Stomach (tissue), 9 donors: ENCODE results near the gene DZIP1. TPM values are rescaled to one million over a fixed set of nuclear protein-coding genes. Genes with fewer than 3 reads are reported as not detected.

ENCODE experiments used
- DNase-seq, 2 donors: peaks; one replicate each; pipeline versions ENCODE4 v3.0.0 to v3.0.0-alpha.2; 2013 to 2019
- H3K27ac ChIP-seq, 5 donors: fragments of 200-600 bp in 4 of 5; sonication (generic) in 4 of 5; one replicate each; pipeline ENCODE4 v1.5.1; 2013 to 2019; ENCODE audit warnings: mild to moderate bottlenecking in 1 of 5, moderate library complexity in 1 of 5
- H3K27me3 ChIP-seq, 3 donors: fragments of 200-600 bp; sonication (generic); one replicate each; pipeline ENCODE4 v1.5.1; 2017 to 2019; ENCODE audit warnings: mixed run types in 1 of 3
- H3K36me3 ChIP-seq, 4 donors: fragments of 200-600 bp; sonication (generic); 1 replicate in 3 of 4; 2 replicates in 1 of 4; pipeline ENCODE4 v1.5.1; 2016 to 2019
- H3K4me1 ChIP-seq, 4 donors: fragments of 200-600 bp; sonication (generic); one replicate each; pipeline ENCODE4 v1.5.1; 2016 to 2019
- H3K4me3 ChIP-seq, 4 donors: fragments of 200-600 bp; sonication (generic) in 3 of 4; one replicate each; pipeline ENCODE4 v1.5.1; 2016 to 2019; ENCODE audit warnings: mild to moderate bottlenecking in 1 of 4
- H3K9me3 ChIP-seq, 4 donors: fragments of 200-600 bp; sonication (generic); one replicate each; pipeline ENCODE4 v1.5.1; 2016 to 2019
- CTCF ChIP-seq, 7 experiments: fragments of 450-650 bp in 4 of 7; fragments of 200-600 bp in 3 of 7; sonication (generic) in 3 of 7; IDR thresholded peaks; one replicate each; pipeline ENCODE4 v1.5.1; 2016 to 2019; ENCODE audit warnings: antibody characterized with exemption in 7 of 7, control low read depth in 2 of 7, mild to moderate bottlenecking in 1 of 7
- EP300 ChIP-seq: sonication (generic); formaldehyde crosslinking; IDR thresholded peaks from one replicate; pipeline ENCODE4 v1.6.1; 2017; ENCODE audit warnings: antibody characterized with exemption
- POLR2A ChIP-seq, 4 donors: fragments of 450-650 bp; IDR thresholded peaks; one replicate each; pipeline ENCODE4 v1.6.1; 2016; ENCODE audit warnings: antibody characterized with exemption in 4 of 4, control low read depth in 2 of 4, mild to moderate bottlenecking in 1 of 4, moderate library complexity in 1 of 4
- POLR2AphosphoS5 ChIP-seq, 3 donors: sonication (generic); formaldehyde crosslinking; IDR thresholded peaks; one replicate each; pipeline ENCODE4 v1.6.1; 2016; ENCODE audit warnings: antibody characterized with exemption in 3 of 3
- WGBS, 5 donors: extraction: QIAGEN DNeasy Blood & Tissue Kit in 3 of 5; methylation state at CpG; one replicate each; pipeline versions ENCODE4 v1.1.5 to v1.1.7; 2013 to 2018; 5-methylcytosine and 5-hydroxymethylcytosine counted together
- intact Hi-C: fragments of 100-400 bp; cut with DNase I; formaldehyde crosslinking; loops from one replicate; pipeline ENCODE4 v1.15.1; 2023; ENCODE audit warnings: low total_unique reads
- polyA plus RNA-seq, 3 donors: library from polyadenylated mRNA; stranded (reverse); fragments of 200-250 nt; gene quantifications; one replicate each; pipeline ENCODE4 v1.2.3, GENCODE V29; 2013
- total RNA-seq, 5 donors: library from RNA; depleted of rRNA; stranded (reverse); fragments of >200 nt; gene quantifications; one replicate each; pipeline versions ENCODE4 v1.1.0 to v1.2.3, GENCODE V29; 2014 to 2016
- donor health status: healthy with polysubstance abuse.
- donor health status: Bipolar disorder and iron deficiency.
- donor health status: healthy.

DZIP1 gene
- total and polyA plus RNA-seq, 8 donors = 4.7 to 25.2 (median 18.3) TPM

DNA sequence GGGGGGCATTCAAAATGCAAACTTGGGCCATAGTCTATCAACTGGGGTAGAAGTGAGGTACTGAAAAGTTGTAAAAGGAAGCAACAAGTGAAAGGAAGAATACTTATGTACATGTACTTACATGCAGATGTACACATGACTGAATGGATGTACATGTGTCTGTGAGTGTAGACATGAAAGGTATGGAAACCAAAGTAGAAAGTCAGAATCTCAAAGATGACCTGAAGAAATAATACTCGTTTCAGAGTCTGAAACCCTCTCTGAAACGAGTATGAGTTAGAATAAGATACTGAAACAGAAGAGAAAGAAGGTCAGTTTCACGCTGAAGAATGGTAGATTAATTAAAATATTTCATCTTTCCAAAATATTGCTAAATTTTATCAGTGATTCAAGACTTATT, 13.9 kb downstream of the DZIP1 start:
- no peaks in the 10 kb centered on the region for H3K4me1 ChIP-seq
- H3K27ac ChIP-seq = no peak overlapping the region
- no peaks in the 10 kb centered on the region for H3K9me3 ChIP-seq
- H3K4me3 ChIP-seq = no peak overlapping the region
- 77 to 83% (median 80%) methylated on average over 3 of the region's 3 CpGs for WGBS, 5 donors
- no peak for DNase-seq
- H3K36me3 ChIP-seq = peaks cover 0 to 63% (median 32%) of the 10 kb centered on the region in 4 donors
- TF ChIP-seq CTCF (IDR thresholded peaks at IDR 0.05) (no peak), POLR2AphosphoS5 (IDR thresholded peaks at IDR 0.05) (no peak), EP300 (no peak), POLR2A (IDR thresholded peaks at IDR 0.05) (no peak)
- H3K27me3 ChIP-seq = peaks cover 0 to 10% (median 0%) of the 10 kb centered on the region in 3 donors
- intact Hi-C loops = no loop called here

DNA sequence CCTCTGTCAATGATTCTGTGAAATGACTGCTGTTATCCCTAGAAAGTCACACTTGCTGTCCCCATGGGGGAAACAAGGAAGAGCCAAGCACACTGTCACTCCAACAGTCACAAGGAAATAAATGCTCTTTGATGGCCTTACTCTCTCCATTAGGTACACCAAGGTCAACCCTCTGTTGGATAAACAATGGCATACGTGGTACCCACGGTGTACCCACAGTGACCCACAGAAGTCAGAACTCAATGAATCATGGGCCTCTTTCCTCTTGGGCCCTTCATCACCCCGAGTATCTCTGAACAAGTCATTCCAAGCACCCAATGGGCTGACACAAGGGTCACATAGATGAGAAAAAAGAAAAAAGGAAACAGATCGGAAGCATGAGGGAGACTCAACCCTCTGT, 15.4 kb downstream of the DZIP1 start:
- TF ChIP-seq EP300 = no peak
- no peak for TF ChIP-seq POLR2AphosphoS5 (IDR thresholded peaks at IDR 0.05)
- TF ChIP-seq CTCF (IDR thresholded peaks at IDR 0.05) = no peak
- TF ChIP-seq POLR2A (IDR thresholded peaks at IDR 0.05) = no peak
- 70 to 92% (median 83%) methylated on average over 4 of the region's 4 CpGs for WGBS, 5 donors
- intact Hi-C loops = no loop called here
- H3K4me1 ChIP-seq = no peaks in the 10 kb centered on the region
- H3K36me3 ChIP-seq = peaks cover 0 to 68% (median 32%) of the 10 kb centered on the region in 4 donors
- H3K27ac ChIP-seq = no peak overlapping the region
- H3K4me3 ChIP-seq = no peak overlapping the region
- H3K27me3 ChIP-seq = peaks cover 0 to 10% (median 0%) of the 10 kb centered on the region in 3 donors
- no peak for DNase-seq
- no peaks in the 10 kb centered on the region for H3K9me3 ChIP-seq

GRCh38 chr13:95628488-95628887, 16.0 kb downstream of the DZIP1 start:
- peaks cover 0 to 69% (median 32%) of the 10 kb centered on the region in 4 donors for H3K36me3 ChIP-seq
- no peak overlapping the region for H3K4me3 ChIP-seq
- no peak for DNase-seq
- H3K27ac ChIP-seq = no peak overlapping the region
- peaks cover 0 to 5% (median 0%) of the 10 kb centered on the region in 3 donors for H3K27me3 ChIP-seq
- whole genome bisulfite sequencing, 5 donors = 92 to 100% (median 96%) methylated on average over 1 of the region's 1 CpG
- no peaks in the 10 kb centered on the region for H3K4me1 ChIP-seq
- intact Hi-C loops = no loop called here
- no peaks in the 10 kb centered on the region for H3K9me3 ChIP-seq
- TF ChIP-seq EP300 (no peak), CTCF (IDR thresholded peaks at IDR 0.05) (no peak), POLR2AphosphoS5 (IDR thresholded peaks at IDR 0.05) (no peak), POLR2A (IDR thresholded peaks at IDR 0.05) (no peak)

DNA sequence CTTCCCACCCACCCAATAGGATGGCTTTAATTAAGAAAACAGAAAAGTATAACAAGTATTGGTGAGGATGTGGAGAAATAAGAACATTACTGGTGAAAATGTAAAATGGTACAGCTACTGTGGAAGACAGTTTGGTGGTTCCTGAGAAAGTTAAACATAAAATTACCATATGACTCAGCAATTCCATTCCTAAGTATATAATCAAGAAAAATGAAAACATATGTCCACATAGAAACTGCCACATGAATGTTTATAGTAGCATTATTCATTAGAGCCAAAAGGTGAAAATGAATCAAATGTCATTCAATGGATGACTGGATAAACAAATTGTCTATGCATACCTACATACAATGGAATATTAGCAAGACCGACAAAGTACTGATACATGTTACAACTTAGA, 16.9 kb downstream of the DZIP1 start:
- intact Hi-C loops = no loop called here
- Histone ChIP-seq H3K4me3 (no peak overlapping the region), H3K27me3 (peaks cover 0 to 5% (median 0%) of the 10 kb centered on the region in 3 donors), H3K36me3 (peaks cover 0 to 71% (median 31%) of the 10 kb centered on the region in 4 donors), H3K27ac (no peak overlapping the region), H3K4me1 (no peaks in the 10 kb centered on the region), H3K9me3 (no peaks in the 10 kb centered on the region)
- no peak for DNase-seq
- no peak for TF ChIP-seq POLR2A (IDR thresholded peaks at IDR 0.05)
- no peak for TF ChIP-seq EP300
- TF ChIP-seq POLR2AphosphoS5 (IDR thresholded peaks at IDR 0.05) = no peak
- no peak for TF ChIP-seq CTCF (IDR thresholded peaks at IDR 0.05)
- WGBS, 5 donors = 93 to 100% (median 98%) methylated on average over 1 of the region's 1 CpG
